ENCODE data around the gene PCBP1.

- TF ChIP-seq NFIC (IDR thresholded peaks at IDR 0.05), result no peak
- no peak for TF ChIP-seq EP300 (IDR thresholded peaks at IDR 0.05; ENCODE audit: borderline replicate concordance)
- no peak for TF ChIP-seq YY1 (IDR thresholded peaks at IDR 0.05; ENCODE audit: low read depth)
- TF ChIP-seq, protein P1, sequence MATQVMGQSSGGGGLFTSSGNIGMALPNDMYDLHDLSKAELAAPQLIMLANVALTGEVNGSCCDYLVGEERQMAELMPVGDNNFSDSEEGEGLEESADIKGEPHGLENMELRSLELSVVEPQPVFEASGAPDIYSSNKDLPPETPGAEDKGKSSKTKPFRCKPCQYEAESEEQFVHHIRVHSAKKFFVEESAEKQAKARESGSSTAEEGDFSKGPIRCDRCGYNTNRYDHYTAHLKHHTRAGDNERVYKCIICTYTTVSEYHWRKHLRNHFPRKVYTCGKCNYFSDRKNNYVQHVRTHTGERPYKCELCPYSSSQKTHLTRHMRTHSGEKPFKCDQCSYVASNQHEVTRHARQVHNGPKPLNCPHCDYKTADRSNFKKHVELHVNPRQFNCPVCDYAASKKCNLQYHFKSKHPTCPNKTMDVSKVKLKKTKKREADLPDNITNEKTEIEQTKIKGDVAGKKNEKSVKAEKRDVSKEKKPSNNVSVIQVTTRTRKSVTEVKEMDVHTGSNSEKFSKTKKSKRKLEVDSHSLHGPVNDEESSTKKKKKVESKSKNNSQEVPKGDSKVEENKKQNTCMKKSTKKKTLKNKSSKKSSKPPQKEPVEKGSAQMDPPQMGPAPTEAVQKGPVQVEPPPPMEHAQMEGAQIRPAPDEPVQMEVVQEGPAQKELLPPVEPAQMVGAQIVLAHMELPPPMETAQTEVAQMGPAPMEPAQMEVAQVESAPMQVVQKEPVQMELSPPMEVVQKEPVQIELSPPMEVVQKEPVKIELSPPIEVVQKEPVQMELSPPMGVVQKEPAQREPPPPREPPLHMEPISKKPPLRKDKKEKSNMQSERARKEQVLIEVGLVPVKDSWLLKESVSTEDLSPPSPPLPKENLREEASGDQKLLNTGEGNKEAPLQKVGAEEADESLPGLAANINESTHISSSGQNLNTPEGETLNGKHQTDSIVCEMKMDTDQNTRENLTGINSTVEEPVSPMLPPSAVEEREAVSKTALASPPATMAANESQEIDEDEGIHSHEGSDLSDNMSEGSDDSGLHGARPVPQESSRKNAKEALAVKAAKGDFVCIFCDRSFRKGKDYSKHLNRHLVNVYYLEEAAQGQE (IDR thresholded peaks at IDR 0.05; ENCODE audit: low read depth), result no peak
- no peak for TF ChIP-seq TAF1 (IDR thresholded peaks at IDR 0.05; ENCODE audit: low read depth)
- no peak for TF ChIP-seq CREB1 (IDR thresholded peaks at IDR 0.05; ENCODE audit: low read depth)
- TF ChIP-seq MAX (IDR thresholded peaks at IDR 0.05), result no peak
- TF ChIP-seq USF1 (IDR thresholded peaks at IDR 0.05), result no peak
- TF ChIP-seq EGR1 (IDR thresholded peaks at IDR 0.05), result no peak
- TF ChIP-seq CEBPB (IDR thresholded peaks at IDR 0.05), result no peak
Observed at GRCh38 chr2:70047451-70047850, 39.8 kb upstream of the PCBP1 start.
